ENCODE data around the gene WDFY4. TPM values are rescaled to one million over a fixed set of nuclear protein-coding genes. Genes with fewer than 3 reads are reported as not detected.

Gene WDFY4
- total RNA-seq, 1 donor from 2014 or later, result 26.5 TPM

- no peaks in the 10 kb centered on the region for H3K4me1 ChIP-seq
- H3K4me3 ChIP-seq, result no peak overlapping the region
- ATAC-seq, result no peak
- H3K27me3 ChIP-seq, result no peaks in the 10 kb centered on the region
- H3K9me3 ChIP-seq, result peaks cover 5% of the 10 kb centered on the region
- H3K36me3 ChIP-seq, result no peaks in the 10 kb centered on the region
- no peak for DNase-seq
- intact Hi-C loops (cut with DNase I), result no loop called here
- TF ChIP-seq CTCF (IDR thresholded peaks at IDR 0.05), result no peak
- no peak overlapping the region for H3K27ac ChIP-seq
These were observed 59.9 kb downstream of the WDFY4 start for GRCh38 chr10:48744587-48744986.

GRCh38 chr10:48745662-48746245 lies 61.1 kb downstream of the WDFY4 start:
- no peak overlapping the region for H3K4me3 ChIP-seq
- no peaks in the 10 kb centered on the region for H3K4me1 ChIP-seq
- H3K36me3 ChIP-seq, result no peaks in the 10 kb centered on the region
- TF ChIP-seq CTCF (IDR thresholded peaks at IDR 0.05), result no peak
- ATAC-seq (no peak), DNase-seq (no peak)
- H3K27me3 ChIP-seq, result no peaks in the 10 kb centered on the region
- peaks cover 5% of the 10 kb centered on the region for H3K9me3 ChIP-seq
- H3K27ac ChIP-seq, result no peak overlapping the region
- intact Hi-C loops (cut with DNase I), result no loop called here

- peaks cover 5% of the 10 kb centered on the region for H3K9me3 ChIP-seq
- DNase-seq, result no peak
- no peak overlapping the region for H3K27ac ChIP-seq
- H3K4me1 ChIP-seq, result no peaks in the 10 kb centered on the region
- no peak overlapping the region for H3K4me3 ChIP-seq
- H3K36me3 ChIP-seq, result no peaks in the 10 kb centered on the region
- intact Hi-C loops (cut with DNase I), result no loop called here
- H3K27me3 ChIP-seq, result no peaks in the 10 kb centered on the region
- peak; percentile 94 for ATAC-seq
- no peak for TF ChIP-seq CTCF (IDR thresholded peaks at IDR 0.05)
These were observed 63.9 kb downstream of the WDFY4 start for GRCh38 chr10:48748573-48748972.

GRCh38 chr10:48749254-48749787 lies 64.6 kb downstream of the WDFY4 start:
- ATAC-seq (no peak), DNase-seq (no peak)
- Histone ChIP-seq H3K4me3 (no peak overlapping the region), H3K27ac (no peak overlapping the region), H3K36me3 (no peaks in the 10 kb centered on the region), H3K9me3 (peaks cover 5% of the 10 kb centered on the region), H3K4me1 (no peaks in the 10 kb centered on the region), H3K27me3 (no peaks in the 10 kb centered on the region)
- TF ChIP-seq CTCF (IDR thresholded peaks at IDR 0.05), result no peak
- intact Hi-C loops (cut with DNase I), result no loop called here

GRCh38 chr10:48750019-48750418 lies 65.3 kb downstream of the WDFY4 start:
- Histone ChIP-seq H3K27ac (no peak overlapping the region), H3K4me1 (no peaks in the 10 kb centered on the region), H3K4me3 (no peak overlapping the region), H3K36me3 (no peaks in the 10 kb centered on the region), H3K9me3 (peaks cover 5% of the 10 kb centered on the region), H3K27me3 (no peaks in the 10 kb centered on the region)
- no peak for TF ChIP-seq CTCF (IDR thresholded peaks at IDR 0.05)
- intact Hi-C loops (cut with DNase I), result no loop called here
- ATAC-seq, result peak; percentile 6
- DNase-seq, result no peak

- intact Hi-C loops (cut with DNase I), result no loop called here
- no peak for TF ChIP-seq CTCF (IDR thresholded peaks at IDR 0.05)
- no peak for ATAC-seq
- H3K4me3 ChIP-seq, result no peak overlapping the region
- H3K36me3 ChIP-seq, result no peaks in the 10 kb centered on the region
- no peaks in the 10 kb centered on the region for H3K27me3 ChIP-seq
- peaks cover 5% of the 10 kb centered on the region for H3K9me3 ChIP-seq
- H3K27ac ChIP-seq, result no peak overlapping the region
- DNase-seq, result no peak
- H3K4me1 ChIP-seq, result no peaks in the 10 kb centered on the region
These were observed 66.3 kb downstream of the WDFY4 start for GRCh38 chr10:48750991-48751390.

Measured in upper lobe of right lung (tissue), 1 donor.